ENCODE results near the gene ARID5A.

DNA sequence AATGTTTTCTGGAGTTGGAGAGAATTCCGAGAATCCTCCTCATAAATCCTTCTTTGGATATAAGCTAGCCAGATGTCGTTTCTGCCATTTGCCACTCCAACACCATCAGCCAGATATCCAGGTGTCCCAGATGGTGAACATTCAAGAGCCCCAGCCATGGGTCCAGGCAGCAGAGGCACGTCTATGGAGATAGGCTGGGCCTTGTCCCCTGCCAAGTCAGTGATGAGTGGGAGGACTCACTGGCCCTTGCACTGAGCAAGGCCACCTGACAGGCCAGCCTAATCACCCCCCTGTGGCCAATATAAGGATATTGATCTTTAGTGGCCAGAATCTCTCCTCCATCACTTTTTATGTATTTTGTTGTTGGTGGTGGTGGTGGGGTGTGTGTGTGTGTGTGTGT, 28.0 kb downstream of the ARID5A start:
- TF ChIP-seq, protein P1, sequence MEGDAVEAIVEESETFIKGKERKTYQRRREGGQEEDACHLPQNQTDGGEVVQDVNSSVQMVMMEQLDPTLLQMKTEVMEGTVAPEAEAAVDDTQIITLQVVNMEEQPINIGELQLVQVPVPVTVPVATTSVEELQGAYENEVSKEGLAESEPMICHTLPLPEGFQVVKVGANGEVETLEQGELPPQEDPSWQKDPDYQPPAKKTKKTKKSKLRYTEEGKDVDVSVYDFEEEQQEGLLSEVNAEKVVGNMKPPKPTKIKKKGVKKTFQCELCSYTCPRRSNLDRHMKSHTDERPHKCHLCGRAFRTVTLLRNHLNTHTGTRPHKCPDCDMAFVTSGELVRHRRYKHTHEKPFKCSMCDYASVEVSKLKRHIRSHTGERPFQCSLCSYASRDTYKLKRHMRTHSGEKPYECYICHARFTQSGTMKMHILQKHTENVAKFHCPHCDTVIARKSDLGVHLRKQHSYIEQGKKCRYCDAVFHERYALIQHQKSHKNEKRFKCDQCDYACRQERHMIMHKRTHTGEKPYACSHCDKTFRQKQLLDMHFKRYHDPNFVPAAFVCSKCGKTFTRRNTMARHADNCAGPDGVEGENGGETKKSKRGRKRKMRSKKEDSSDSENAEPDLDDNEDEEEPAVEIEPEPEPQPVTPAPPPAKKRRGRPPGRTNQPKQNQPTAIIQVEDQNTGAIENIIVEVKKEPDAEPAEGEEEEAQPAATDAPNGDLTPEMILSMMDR (conservative IDR thresholded peaks at IDR 0.05; ENCODE audit: low read length), result no peak
- no peak for TF ChIP-seq EZH2phosphoT487 (IDR thresholded peaks at IDR 0.05; ENCODE audit: borderline replicate concordance)
